Upper lobe of left lung (tissue), 4 donors: ENCODE results near the gene HPSE.

Experiments
- POLR2A ChIP-seq, 4 donors: fragments of 450-650 bp; IDR thresholded peaks; one replicate each; pipeline ENCODE4 v1.5.1; 2016 to 2017; ENCODE audit warnings: antibody characterized with exemption in 4 of 4, mild to moderate bottlenecking in 2 of 4
- POLR2AphosphoS5 ChIP-seq, 2 donors: sonication (generic); formaldehyde crosslinking; IDR thresholded peaks; one replicate each; pipeline ENCODE4 v1.5.1; 2017; ENCODE audit warnings: antibody characterized with exemption in 2 of 2
- TF ChIP-seq, protein P1 (sequence below), 6 experiments: fragments of 450-650 bp in 4 of 6; fragments of 200-600 bp in 2 of 6; sonication (generic) in 2 of 6; IDR thresholded peaks; one replicate each; pipeline ENCODE4 v1.5.1; 2016 to 2019; ENCODE audit warnings: antibody characterized with exemption in 6 of 6

DNA sequence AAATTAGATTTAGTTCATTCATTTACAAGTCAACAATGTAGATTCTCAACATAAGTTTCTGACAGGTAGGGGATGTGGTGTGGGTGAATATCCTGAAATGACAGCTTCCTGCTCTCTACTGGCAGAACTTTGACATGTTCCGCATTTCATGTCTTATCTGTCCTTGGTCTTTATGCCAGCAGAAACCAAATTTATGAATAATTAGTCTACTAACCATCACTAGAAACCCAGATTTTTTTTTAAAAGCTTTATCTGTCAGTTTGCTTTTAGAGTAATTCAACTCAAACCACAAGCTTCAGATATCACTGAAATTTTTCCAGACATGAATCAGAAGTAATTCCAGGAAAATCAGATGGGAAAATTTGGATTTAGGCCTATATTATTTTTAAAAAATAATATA lies 68.0 kb downstream of the HPSE start:
- TF ChIP-seq, protein P1, sequence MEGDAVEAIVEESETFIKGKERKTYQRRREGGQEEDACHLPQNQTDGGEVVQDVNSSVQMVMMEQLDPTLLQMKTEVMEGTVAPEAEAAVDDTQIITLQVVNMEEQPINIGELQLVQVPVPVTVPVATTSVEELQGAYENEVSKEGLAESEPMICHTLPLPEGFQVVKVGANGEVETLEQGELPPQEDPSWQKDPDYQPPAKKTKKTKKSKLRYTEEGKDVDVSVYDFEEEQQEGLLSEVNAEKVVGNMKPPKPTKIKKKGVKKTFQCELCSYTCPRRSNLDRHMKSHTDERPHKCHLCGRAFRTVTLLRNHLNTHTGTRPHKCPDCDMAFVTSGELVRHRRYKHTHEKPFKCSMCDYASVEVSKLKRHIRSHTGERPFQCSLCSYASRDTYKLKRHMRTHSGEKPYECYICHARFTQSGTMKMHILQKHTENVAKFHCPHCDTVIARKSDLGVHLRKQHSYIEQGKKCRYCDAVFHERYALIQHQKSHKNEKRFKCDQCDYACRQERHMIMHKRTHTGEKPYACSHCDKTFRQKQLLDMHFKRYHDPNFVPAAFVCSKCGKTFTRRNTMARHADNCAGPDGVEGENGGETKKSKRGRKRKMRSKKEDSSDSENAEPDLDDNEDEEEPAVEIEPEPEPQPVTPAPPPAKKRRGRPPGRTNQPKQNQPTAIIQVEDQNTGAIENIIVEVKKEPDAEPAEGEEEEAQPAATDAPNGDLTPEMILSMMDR (IDR thresholded peaks at IDR 0.05): no peak
- TF ChIP-seq POLR2A (IDR thresholded peaks at IDR 0.05): no peak
- no peak for TF ChIP-seq POLR2AphosphoS5 (IDR thresholded peaks at IDR 0.05)
